Glutamatergic neuron (in vitro differentiated cells): Measurements from ENCODE around the gene FRS3. TPM values are rescaled to one million over a fixed set of nuclear protein-coding genes. Genes with fewer than 3 reads are reported as not detected.

ENCODE experiments used
- DNase-seq: peaks from one replicate; pipeline ENCODE4 v3.0.0; 2022
- H3K27ac Mint-ChIP-seq: one replicate; pipeline ENCODE4 v1.8.0; 2020; ENCODE audit warnings: mild to moderate bottlenecking, mixed read lengths, inconsistent platforms; ENCODE audit not compliant: unreplicated experiment
- H3K27me3 Mint-ChIP-seq: one replicate; pipeline ENCODE4 v1.8.0; 2020; ENCODE audit warnings: mild to moderate bottlenecking, moderate library complexity, mixed read lengths, inconsistent platforms; ENCODE audit not compliant: unreplicated experiment
- H3K36me3 Mint-ChIP-seq: one replicate; pipeline ENCODE4 v1.8.0; 2020; ENCODE audit warnings: mild to moderate bottlenecking, mixed read lengths, inconsistent platforms; ENCODE audit not compliant: unreplicated experiment
- H3K4me1 Mint-ChIP-seq: one replicate; pipeline ENCODE4 v1.8.0; 2020; ENCODE audit warnings: mild to moderate bottlenecking, low read depth, mixed read lengths, inconsistent platforms; ENCODE audit not compliant: unreplicated experiment
- H3K4me3 Mint-ChIP-seq: one replicate; pipeline ENCODE4 v1.8.0; 2020; ENCODE audit warnings: mild to moderate bottlenecking, mixed read lengths, inconsistent platforms; ENCODE audit not compliant: unreplicated experiment
- H3K9me3 Mint-ChIP-seq: one replicate; pipeline ENCODE4 v1.8.0; 2020; ENCODE audit warnings: mild to moderate bottlenecking, moderate library complexity, mixed read lengths, inconsistent platforms; ENCODE audit not compliant: unreplicated experiment
- total RNA-seq: library from RNA; stranded (reverse); fragmentation: NEBNext Ultra II Directional; extraction: Animal tissue kit (Norgen Biotek cat#: 25700); gene quantifications from one replicate; pipeline ENCODE4 v1.2.1, GENCODE V29; 2021; ENCODE audit not compliant: unreplicated experiment
- TF ChIP-seq, protein P1 (sequence below): fragments of 200-600 bp; sonication (generic); IDR thresholded peaks from one replicate; pipeline ENCODE4 v1.5.0; 2021; ENCODE audit not compliant: partially characterized antibody, unreplicated experiment

Gene FRS3
- total RNA-seq, 1 donor from 2014 or later, result 17.8 TPM

DNA sequence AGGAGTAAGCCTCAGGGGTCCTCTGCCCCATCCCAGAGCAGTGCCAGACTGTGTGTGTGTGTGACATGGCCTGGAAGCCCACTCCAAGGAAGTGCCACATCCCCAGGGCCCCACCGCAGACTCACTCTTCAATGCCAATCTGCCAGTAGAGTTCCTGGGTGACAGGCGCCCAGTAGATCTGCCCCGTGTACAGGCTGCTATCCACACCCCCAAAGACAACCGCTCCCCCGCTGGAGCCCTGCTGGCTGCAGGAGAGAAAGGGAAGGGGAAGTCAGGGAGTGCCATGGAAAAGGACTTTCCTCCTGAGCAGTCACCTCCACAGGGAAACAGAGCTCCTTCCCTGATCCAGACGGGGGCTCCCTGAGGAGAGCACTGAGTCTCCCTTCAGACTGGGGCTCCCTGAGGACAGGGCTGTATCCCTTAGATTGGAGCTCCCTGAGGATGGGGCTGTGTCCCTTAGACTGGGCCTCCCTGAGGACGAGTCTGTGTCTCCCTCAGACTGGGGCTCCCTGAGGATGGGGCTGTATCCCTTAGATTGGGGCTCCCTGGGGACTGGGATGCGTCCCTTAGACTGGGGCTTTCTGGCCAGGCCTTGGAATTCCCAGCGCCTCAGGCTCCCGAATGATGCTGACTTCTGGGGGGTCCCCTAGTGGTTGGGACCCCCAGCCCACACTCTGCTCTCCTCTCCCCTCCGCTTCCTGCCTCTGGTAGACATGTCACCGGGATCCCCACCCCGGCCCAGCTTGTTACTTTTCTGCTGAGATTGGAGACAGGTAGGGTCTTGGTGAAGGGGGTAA, 39.1 kb downstream of the FRS3 start:
- Mint-ChIP-seq H3K27ac (no peak overlapping the region), H3K4me3 (no peak overlapping the region)
- no peak for DNase-seq

DNA sequence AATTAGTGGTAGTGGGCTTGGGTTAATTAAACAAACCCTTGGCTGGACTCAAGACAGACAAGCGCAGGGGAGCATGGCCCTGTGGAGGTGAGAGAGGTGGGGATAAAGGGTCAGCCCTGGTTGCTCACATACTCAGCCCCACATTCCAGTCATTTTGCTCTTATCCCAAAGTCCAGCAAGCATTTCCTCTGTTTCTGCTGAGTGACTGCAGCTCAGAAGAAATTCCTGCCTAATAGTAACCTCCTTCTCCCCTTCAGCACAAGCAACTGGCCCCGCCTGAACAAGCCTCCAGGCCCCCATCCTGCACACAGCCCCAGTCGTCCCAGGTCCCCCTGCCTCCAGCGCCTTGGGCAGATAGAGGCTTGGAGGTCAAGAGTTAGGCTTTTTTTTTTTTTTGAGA, 40.7 kb downstream of the FRS3 start:
- no peak overlapping the region for H3K27ac Mint-ChIP-seq
- peaks cover 2% of the 10 kb centered on the region for H3K9me3 Mint-ChIP-seq
- no peak overlapping the region for H3K4me3 Mint-ChIP-seq
- no peaks in the 10 kb centered on the region for H3K36me3 Mint-ChIP-seq
- no peak for DNase-seq
- H3K27me3 Mint-ChIP-seq, result peaks cover 9% of the 10 kb centered on the region
- peaks cover 4% of the 10 kb centered on the region for H3K4me1 Mint-ChIP-seq
- TF ChIP-seq, protein P1, sequence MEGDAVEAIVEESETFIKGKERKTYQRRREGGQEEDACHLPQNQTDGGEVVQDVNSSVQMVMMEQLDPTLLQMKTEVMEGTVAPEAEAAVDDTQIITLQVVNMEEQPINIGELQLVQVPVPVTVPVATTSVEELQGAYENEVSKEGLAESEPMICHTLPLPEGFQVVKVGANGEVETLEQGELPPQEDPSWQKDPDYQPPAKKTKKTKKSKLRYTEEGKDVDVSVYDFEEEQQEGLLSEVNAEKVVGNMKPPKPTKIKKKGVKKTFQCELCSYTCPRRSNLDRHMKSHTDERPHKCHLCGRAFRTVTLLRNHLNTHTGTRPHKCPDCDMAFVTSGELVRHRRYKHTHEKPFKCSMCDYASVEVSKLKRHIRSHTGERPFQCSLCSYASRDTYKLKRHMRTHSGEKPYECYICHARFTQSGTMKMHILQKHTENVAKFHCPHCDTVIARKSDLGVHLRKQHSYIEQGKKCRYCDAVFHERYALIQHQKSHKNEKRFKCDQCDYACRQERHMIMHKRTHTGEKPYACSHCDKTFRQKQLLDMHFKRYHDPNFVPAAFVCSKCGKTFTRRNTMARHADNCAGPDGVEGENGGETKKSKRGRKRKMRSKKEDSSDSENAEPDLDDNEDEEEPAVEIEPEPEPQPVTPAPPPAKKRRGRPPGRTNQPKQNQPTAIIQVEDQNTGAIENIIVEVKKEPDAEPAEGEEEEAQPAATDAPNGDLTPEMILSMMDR, result no peak

More for the DNA sequence above, 39.1 kb downstream of the FRS3 start:
- Mint-ChIP-seq H3K36me3 (no peaks in the 10 kb centered on the region), H3K4me1 (peaks cover 4% of the 10 kb centered on the region), H3K27me3 (peaks cover 10% of the 10 kb centered on the region), H3K9me3 (peaks cover 4% of the 10 kb centered on the region)
- TF ChIP-seq, protein P1, result no peak

DNA sequence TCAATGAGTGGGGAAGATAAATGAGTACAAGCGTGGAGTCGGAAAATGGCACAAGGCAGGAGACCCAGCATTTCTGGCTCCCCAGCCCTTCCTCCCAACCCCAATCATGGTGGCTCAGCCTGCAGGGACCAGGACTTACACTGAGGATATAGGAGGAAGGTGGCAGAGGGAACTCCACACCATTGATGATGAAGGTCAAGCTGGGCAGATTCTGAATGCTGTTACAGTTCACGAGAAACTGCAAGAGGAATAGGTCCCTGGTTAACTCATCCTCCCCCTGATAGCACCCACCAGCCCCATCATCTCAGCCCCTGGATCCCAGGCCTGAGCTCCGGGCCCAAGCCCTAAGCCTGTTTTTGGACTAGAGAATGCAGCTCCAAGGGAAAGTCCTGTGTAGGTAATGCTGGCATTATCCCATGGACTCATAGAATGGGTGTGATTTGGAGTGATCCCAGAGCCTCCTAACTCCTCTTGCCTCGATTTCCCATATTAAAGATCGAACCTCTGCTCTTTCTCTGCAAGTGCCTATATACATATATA, 42.0 kb downstream of the FRS3 start:
- H3K4me1 Mint-ChIP-seq, result peaks cover 4% of the 10 kb centered on the region
- H3K36me3 Mint-ChIP-seq, result no peaks in the 10 kb centered on the region
- H3K4me3 Mint-ChIP-seq, result no peak overlapping the region
- peaks cover 4% of the 10 kb centered on the region for H3K9me3 Mint-ChIP-seq
- H3K27me3 Mint-ChIP-seq, result peaks cover 5% of the 10 kb centered on the region
- TF ChIP-seq, protein P1, result no peak
- no peak overlapping the region for H3K27ac Mint-ChIP-seq
- DNase-seq, result no peak

- Mint-ChIP-seq H3K9me3 (peaks cover 5% of the 10 kb centered on the region), H3K4me1 (peaks cover 4% of the 10 kb centered on the region), H3K27me3 (peaks cover 5% of the 10 kb centered on the region), H3K27ac (peak overlapping the region; percentile 33), H3K36me3 (no peaks in the 10 kb centered on the region), H3K4me3 (no peak overlapping the region)
- DNase-seq, result no peak
- TF ChIP-seq, protein P1, result no peak
Measured at GRCh38 chr6:41736800-41737555, 42.7 kb downstream of the FRS3 start.
